HCT116 (cell line): ENCODE data around the gene DCAF10. TPM values are rescaled to one million over a fixed set of nuclear protein-coding genes. Genes with fewer than 3 reads are reported as not detected.

Source experiments
- ATAC-seq: fragments of 200-7000 bp; cut with Tn5 transposase; 2 replicates; pipeline ENCODE4 v1.9.1; 2020; ENCODE audit warnings: mild to moderate bottlenecking, moderate library complexity
- BruUV-seq: library from RNA; stranded (reverse); fragments of 400-500 nt; replicated peaks from 2 replicates; lab custom pipeline; 2021; lab: Mats Ljungman, UMichigan
- CTCF ChIA-PET: fragments of 300-600 bp; sonication (Branson Sonifier 250); formaldehyde crosslinking; loops from one replicate; lab custom pipeline; 2021; ENCODE audit warnings: antibody characterized with exemption; lab: Charles Lee
- POLR2A ChIA-PET: fragments of 300-600, 350-600 bp; sonication (Branson Sonifier 250); formaldehyde crosslinking; loops from one replicate; lab custom pipeline; 2021; ENCODE audit warnings: antibody characterized with exemption; lab: Charles Lee
- RAD21 ChIA-PET, 2 experiments: fragments of 300-600 bp; sonication (Branson Sonifier 250); formaldehyde crosslinking; loops; one replicate each; lab custom pipeline; 2023; ENCODE audit warnings: low total read pairs in 2 of 2; ENCODE audit not compliant: uncharacterized antibody in 2 of 2, unreplicated experiment in 2 of 2, low non-redundant PET in 1 of 2; lab: Charles Lee
- DNase-seq: peaks from one replicate; pipeline ENCODE4 v3.0.0-alpha.2; 2010; ENCODE audit warnings: low read depth, low spot score
- H2AFZ ChIP-seq: fragments of 200-600 bp; shearing (Covaris generic), sonication (generic); 2 replicates; pipeline ENCODE4 v1.6.1; 2017; ENCODE audit warnings: low read depth, mixed run types, mixed read lengths, antibody characterized with exemption, low read length; ENCODE audit not compliant: poor library complexity, severe bottlenecking
- H3K27ac ChIP-seq: 2 replicates; pipeline ENCODE4 v1.5.1; 2012; ENCODE audit warnings: low read depth, low read length
- H3K27me3 ChIP-seq: fragments of 200-600 bp; sonication (generic); 2 replicates; pipeline ENCODE4 v1.6.1; 2016; ENCODE audit warnings: mixed run types, low read length, mixed read lengths; ENCODE audit not compliant: insufficient read depth
- H3K36me3 ChIP-seq, 2 experiments: fragments of 200-500 bp in 1 of 2; fragments of 200-600 bp in 1 of 2; sonication (Bioruptor generic) in 1 of 2; sonication (generic) in 1 of 2; 2 replicates each; pipeline versions ENCODE4 v1.5.1 to v1.6.1; 2014 to 2016; ENCODE audit warnings: low read length in 2 of 2, inconsistent platforms in 1 of 2, mixed read lengths in 1 of 2, mixed run types in 1 of 2; ENCODE audit not compliant: insufficient read depth in 2 of 2, control insufficient read depth in 1 of 2
- H3K4me1 ChIP-seq, 2 experiments: fragments of 200-600 bp in 1 of 2; sonication (generic) in 1 of 2; 2 replicates each; pipeline versions ENCODE4 v1.5.1 to v1.6.1; 2012 to 2017; ENCODE audit warnings: low read length in 2 of 2, inconsistent platforms in 1 of 2, mild to moderate bottlenecking in 1 of 2, mixed read lengths in 1 of 2, mixed run types in 1 of 2, moderate library complexity in 1 of 2; ENCODE audit not compliant: insufficient read depth in 2 of 2, control insufficient read depth in 1 of 2
- H3K4me2 ChIP-seq: fragments of 200-600 bp; sonication (generic); 2 replicates; pipeline ENCODE4 v1.6.1; 2017; ENCODE audit warnings: mixed run types, low read length, mixed read lengths
- H3K4me3 ChIP-seq, 2 experiments: fragments of 200-600 bp in 1 of 2; sonication (generic) in 1 of 2; replicated peaks in 1 of 2; 2 replicates each; pipeline ENCODE4 v1.5.1; 2011 to 2016; ENCODE audit warnings: low read length in 2 of 2, control low read depth in 1 of 2, low read depth in 1 of 2, mild to moderate bottlenecking in 1 of 2, mixed read lengths in 1 of 2, mixed run types in 1 of 2
- H3K79me2 ChIP-seq: fragments of 200-600 bp; sonication (generic); 2 replicates; pipeline ENCODE4 v1.6.1; 2017; ENCODE audit warnings: mild to moderate bottlenecking, mixed run types, low read length, moderate library complexity, mixed read lengths; ENCODE audit not compliant: insufficient read depth
- H3K9ac ChIP-seq: fragments of 200-600 bp; sonication (generic); 2 replicates; pipeline ENCODE4 v1.6.1; 2016; ENCODE audit warnings: low read length, mixed read lengths
- H3K9me2 ChIP-seq: fragments of 200-600 bp; sonication (generic), shearing (Covaris generic); 2 replicates; pipeline ENCODE4 v1.6.1; 2017; ENCODE audit warnings: mixed run types, mild to moderate bottlenecking, moderate library complexity; ENCODE audit not compliant: insufficient read depth
- H3K9me3 ChIP-seq, 2 experiments: fragments of 200-500 bp in 1 of 2; fragments of 200-600 bp in 1 of 2; sonication (Bioruptor generic) in 1 of 2; sonication (generic) in 1 of 2; 2 replicates each; pipeline ENCODE4 v1.6.1; 2014 to 2017; ENCODE audit warnings: low read length in 2 of 2, mixed read lengths in 2 of 2, inconsistent platforms in 1 of 2, low read depth in 1 of 2, mild to moderate bottlenecking in 1 of 2, mixed run types in 1 of 2, moderate library complexity in 1 of 2; ENCODE audit not compliant: control insufficient read depth in 1 of 2, insufficient read depth in 1 of 2
- H4K20me1 ChIP-seq: fragments of 200-600 bp; sonication (generic), shearing (Covaris generic); 2 replicates; pipeline ENCODE4 v1.6.1; 2017; ENCODE audit warnings: mixed run types, mild to moderate bottlenecking, moderate library complexity; ENCODE audit not compliant: insufficient read depth
- ATF3 ChIP-seq: IDR thresholded peaks from 2 replicates; pipeline ENCODE4 v1.6.1; 2012
- EGR1 ChIP-seq: IDR thresholded peaks from 2 replicates; pipeline ENCODE4 v1.6.1; 2012; ENCODE audit warnings: low read depth
- JUND ChIP-seq: IDR thresholded peaks from 2 replicates; pipeline ENCODE4 v1.6.1; 2012
- MAX ChIP-seq: IDR thresholded peaks from 2 replicates; pipeline ENCODE4 v1.6.1; 2012
- POLR2A ChIP-seq: IDR thresholded peaks from 2 replicates; pipeline ENCODE4 v1.7.0; 2011; ENCODE audit warnings: borderline replicate concordance; ENCODE audit not compliant: insufficient read depth, insufficient read length; ENCODE audit errors: extremely low read depth
- POLR2AphosphoS5 ChIP-seq: IDR thresholded peaks from 2 replicates; pipeline ENCODE4 v1.6.1; 2011; ENCODE audit warnings: mild to moderate bottlenecking, low read depth, low read length, moderate library complexity
- ZBTB33 ChIP-seq: IDR thresholded peaks from 2 replicates; pipeline ENCODE4 v1.6.1; 2011; ENCODE audit warnings: mild to moderate bottlenecking, low read length, moderate library complexity; ENCODE audit not compliant: insufficient replicate concordance; ENCODE audit errors: extremely low read depth
- ZFX ChIP-seq: fragments of 450-650 bp; IDR thresholded peaks from 2 replicates; pipeline ENCODE4 v1.6.1; 2017
- intact Hi-C: fragments of 100-400 bp; cut with micrococcal nuclease; formaldehyde crosslinking; loops from 2 replicates; pipeline ENCODE4 v1.10.0; 2022
- total RNA-seq: library from RNA; stranded (reverse); gene quantifications from one replicate; pipeline ENCODE4 v1.2.1, GENCODE V29; 2021; ENCODE audit not compliant: unreplicated experiment

DCAF10 gene
- total RNA-seq, 1 experiment from 2014 or later = 20.6 TPM

- Histone ChIP-seq H3K79me2 (peaks cover 56% of the 10 kb centered on the region), H3K27ac (peak overlapping the region; percentile 91), H3K9me3 (no peaks in the 10 kb centered on the region), H3K27me3 (no peaks in the 10 kb centered on the region), H3K9ac (peak overlapping the region; percentile 84), H3K36me3 (0 out of 4 replicates have a peak, but pooled peaks cover 0 to 4% of the 10 kb centered on the region in 2 experiments), H2AFZ (no peak overlapping the region), H4K20me1 (peaks cover 6% of the 10 kb centered on the region; the same call in 1 of the 2 replicates), H3K4me2 (peak overlapping the region; percentile 87), H3K9me2 (no peaks in the 10 kb centered on the region), H3K4me3 (peak overlapping the region; percentile 77 to 87), H3K4me1 (peaks cover 10 to 20% of the 10 kb centered on the region in 2 experiments; a peak in 3 of 4 replicates)
- ChIA-PET CTCF (interaction anchor here (1.2 kb wide), 1 partner anchor 16 kb away, joined by 3 read pairs; the partner anchor contains the start of gene EXOSC3), RAD21 (no interaction called here), POLR2A (no interaction called here)
- intact Hi-C loops = loop anchor here (2.0 to 5.0 kb wide), 2 partner anchors 29 to 101 kb away; partner anchors contain the start of gene SLC25A51
- no peak for DNase-seq
- TF ChIP-seq ZFX = peak; percentile 92
- no peak for TF ChIP-seq EGR1
- ATAC-seq = peak; percentile 34
- no TSS peak for BruUV-seq
Measured at GRCh38 chr9:37801287-37801850, 772 bp downstream of the DCAF10 start.

- Histone ChIP-seq H2AFZ (no peak overlapping the region), H4K20me1 (peaks cover 6% of the 10 kb centered on the region; the same call in 1 of the 2 replicates), H3K9me2 (no peaks in the 10 kb centered on the region), H3K9ac (peak overlapping the region; percentile 84), H3K27me3 (no peaks in the 10 kb centered on the region), H3K79me2 (peaks cover 63% of the 10 kb centered on the region), H3K9me3 (no peaks in the 10 kb centered on the region), H3K27ac (peak overlapping the region; percentile 91; the same call in 1 of the 2 replicates), H3K36me3 (0 out of 4 replicates have a peak, but pooled peaks cover 0 to 4% of the 10 kb centered on the region in 2 experiments), H3K4me2 (peak overlapping the region; percentile 87), H3K4me3 (peak overlapping the region; percentile 77 to 87), H3K4me1 (peaks cover 10 to 20% of the 10 kb centered on the region in 2 experiments; a peak in 3 of 4 replicates)
- TF ChIP-seq JUND = no peak
- TF ChIP-seq POLR2AphosphoS5 = no peak
- TF ChIP-seq MAX = no peak
- no peak for TF ChIP-seq ATF3
- no peak for TF ChIP-seq POLR2A
- no peak for TF ChIP-seq ZBTB33
- ATAC-seq = no peak
- DNase-seq = no peak
- TSS peak; percentile 69 for BruUV-seq
- CTCF ChIA-PET = interaction anchor here (1.2 kb wide), 1 partner anchor 17 kb away, joined by 3 read pairs; the partner anchor contains the start of gene EXOSC3
- RAD21 ChIA-PET = no interaction called here
- intact Hi-C loops = loop anchor here (2.0 to 5.0 kb wide), 2 partner anchors 29 to 100 kb away; partner anchors contain the start of gene SLC25A51
- POLR2A ChIA-PET = no interaction called here
Measured at GRCh38 chr9:37801959-37802711, 1.5 kb downstream of the DCAF10 start.
